H1 (cell line): Measurements from ENCODE around the gene SBF2. TPM values are rescaled to one million over a fixed set of nuclear protein-coding genes. Genes with fewer than 3 reads are reported as not detected.

Source experiments
- CTCF ChIA-PET: fragments of 300-600 bp; sonication (Branson Sonifier 250); formaldehyde crosslinking; loops from one replicate; lab custom pipeline; 2021; ENCODE audit not compliant: partially characterized antibody; lab: Charles Lee
- POLR2A ChIA-PET: fragments of 300-600 bp; sonication (Branson Sonifier 250); formaldehyde crosslinking; loops from one replicate; lab custom pipeline; 2021; ENCODE audit warnings: inconsistent platforms; ENCODE audit not compliant: partially characterized antibody; lab: Charles Lee
- DNase-seq, 2 experiments: peaks; one replicate each; pipeline versions ENCODE4 v3.0.0 to v3.0.0-alpha.2; 2010 to 2022; ENCODE audit warnings: low spot score in 2 of 2, low read depth in 1 of 2, mixed read lengths in 1 of 2
- FAIRE-seq: peaks from 2 replicates; lab custom pipeline; 2011; peaks lifted over from hg19 to GRCh38; lab: Jason Lieb, UNC
- H2AFZ ChIP-seq: 2 replicates; pipeline ENCODE4 v1.8.1; 2012; ENCODE audit warnings: low read length, inconsistent platforms
- H2AK5ac ChIP-seq: 2 replicates; pipeline ENCODE4 v1.6.1; 2013; ENCODE audit warnings: low read depth, low read length
- H2BK120ac ChIP-seq: replicated peaks from 2 replicates; pipeline ENCODE3; 2013; ENCODE audit warnings: low read depth, low read length, inconsistent platforms
- H2BK12ac ChIP-seq: 2 replicates; pipeline ENCODE4 v1.6.1; 2013; ENCODE audit warnings: low read depth, low read length
- H2BK15ac ChIP-seq: 2 replicates; pipeline ENCODE4 v1.6.1; 2013; ENCODE audit warnings: low read length
- H2BK20ac ChIP-seq: 2 replicates; pipeline ENCODE4 v1.6.1; 2013; ENCODE audit warnings: low read length
- H2BK5ac ChIP-seq: 2 replicates; pipeline ENCODE4 v1.6.1; 2013; ENCODE audit warnings: low read depth, low read length
- H3K14ac ChIP-seq: 2 replicates; pipeline ENCODE4 v1.6.1; 2013; ENCODE audit warnings: inconsistent platforms; ENCODE audit not compliant: insufficient read length
- H3K18ac ChIP-seq: 2 replicates; pipeline ENCODE4 v1.6.1; 2013; ENCODE audit warnings: low read length; ENCODE audit errors: extremely low read depth
- H3K23ac ChIP-seq: 2 replicates; pipeline ENCODE4 v1.6.1; 2013; ENCODE audit warnings: inconsistent platforms; ENCODE audit not compliant: insufficient read length
- H3K23me2 ChIP-seq: 2 replicates; pipeline ENCODE4 v1.6.1; 2013; ENCODE audit warnings: low read depth, low read length
- H3K27ac ChIP-seq: 2 replicates; pipeline ENCODE4 v1.6.1; 2011; ENCODE audit warnings: low read depth, low read length, inconsistent platforms
- H3K27me3 ChIP-seq, 4 experiments: replicated peaks in 1 of 4; 1 replicate in 1 of 4; 2 replicates in 3 of 4; pipeline versions ENCODE4 v1.6.1 to v1.8.1; 2011 to 2013; ENCODE audit warnings: low read length in 3 of 4, mild to moderate bottlenecking in 3 of 4, inconsistent platforms in 2 of 4, mixed read lengths in 2 of 4, moderate library complexity in 1 of 4; ENCODE audit not compliant: control insufficient read depth in 3 of 4, insufficient read depth in 3 of 4; ENCODE audit errors: extremely low read depth in 1 of 4
- H3K36me3 ChIP-seq, 4 experiments: 2 replicates each; pipeline versions ENCODE4 v1.6.1 to v1.8.1; 2011 to 2013; ENCODE audit warnings: mild to moderate bottlenecking in 4 of 4, low read length in 3 of 4, moderate library complexity in 2 of 4, control low read depth in 1 of 4, inconsistent platforms in 1 of 4; ENCODE audit not compliant: insufficient read depth in 4 of 4, control insufficient read depth in 2 of 4
- H3K4ac ChIP-seq: replicated peaks from 2 replicates; pipeline ENCODE3; 2013; ENCODE audit warnings: low read length, low read depth, mixed read lengths, inconsistent platforms; ENCODE audit not compliant: insufficient read length
- H3K4me1 ChIP-seq, 4 experiments: replicated peaks in 1 of 4; 1 replicate in 1 of 4; 2 replicates in 3 of 4; pipeline versions ENCODE4 v1.6.1 to v1.8.1; 2011 to 2013; ENCODE audit warnings: low read length in 3 of 4, inconsistent platforms in 2 of 4, mixed read lengths in 1 of 4; ENCODE audit not compliant: insufficient read depth in 4 of 4, control insufficient read depth in 3 of 4
- H3K4me2 ChIP-seq, 2 experiments: 2 replicates each; pipeline versions ENCODE4 v1.6.1 to v1.8.1; 2011 to 2013; ENCODE audit warnings: low read depth in 2 of 2, low read length in 2 of 2, control low read depth in 1 of 2, inconsistent platforms in 1 of 2, mild to moderate bottlenecking in 1 of 2; ENCODE audit not compliant: insufficient read depth in 1 of 2
- H3K4me3 ChIP-seq, 4 experiments: fragments of 200-600, 300-600 bp in 1 of 4; sonication (generic), shearing (Covaris generic), sonication (Bioruptor Twin) in 1 of 4; 2 replicates each; pipeline versions ENCODE4 v1.5.1 to v1.8.1; 2011 to 2016; ENCODE audit warnings: low read length in 4 of 4, low read depth in 3 of 4, control low read depth in 2 of 4, inconsistent platforms in 2 of 4, mild to moderate bottlenecking in 2 of 4, mixed read lengths in 1 of 4, moderate library complexity in 1 of 4; ENCODE audit not compliant: insufficient read depth in 2 of 4; ENCODE audit errors: extremely low read depth in 1 of 4
- H3K56ac ChIP-seq: replicated peaks from 2 replicates; pipeline ENCODE3; 2013; ENCODE audit warnings: low read depth, mild to moderate bottlenecking, mixed read lengths, low read length, inconsistent platforms; ENCODE audit not compliant: insufficient read length
- H3K79me1 ChIP-seq: 2 replicates; pipeline ENCODE4 v1.6.1; 2013; ENCODE audit warnings: low read depth, low read length, control low read depth
- H3K79me2 ChIP-seq, 2 experiments: 2 replicates each; pipeline versions ENCODE4 v1.6.1 to v1.8.1; 2012 to 2013; ENCODE audit warnings: low read length in 2 of 2, mild to moderate bottlenecking in 2 of 2, inconsistent platforms in 1 of 2; ENCODE audit not compliant: insufficient read depth in 2 of 2, control insufficient read depth in 1 of 2
- H3K9ac ChIP-seq, 4 experiments: replicated peaks in 1 of 4; 1 replicate in 1 of 4; 2 replicates in 3 of 4; pipeline versions ENCODE4 v1.6.1 to v1.8.1; 2011 to 2013; ENCODE audit warnings: low read depth in 3 of 4, low read length in 3 of 4, control low read depth in 2 of 4, mild to moderate bottlenecking in 2 of 4, moderate library complexity in 2 of 4, inconsistent platforms in 1 of 4; ENCODE audit errors: extremely low read depth in 1 of 4
- H3K9me3 ChIP-seq, 2 experiments: 2 replicates each; pipeline versions ENCODE4 v1.6.1 to v1.8.1; 2012 to 2013; ENCODE audit warnings: mild to moderate bottlenecking in 2 of 2, moderate library complexity in 2 of 2, control low read depth in 1 of 2, inconsistent platforms in 1 of 2, low read depth in 1 of 2, low read length in 1 of 2, mixed read lengths in 1 of 2; ENCODE audit not compliant: insufficient read depth in 2 of 2
- H4K20me1 ChIP-seq, 2 experiments: replicated peaks in 1 of 2; 2 replicates each; pipeline versions ENCODE3 to v1.8.1; 2011 to 2013; ENCODE audit warnings: inconsistent platforms in 2 of 2, low read length in 2 of 2, mild to moderate bottlenecking in 1 of 2; ENCODE audit not compliant: insufficient read depth in 2 of 2, control insufficient read depth in 1 of 2
- H4K5ac ChIP-seq: 2 replicates; pipeline ENCODE4 v1.6.1; 2013; ENCODE audit warnings: low read length, low read depth, mixed read lengths, inconsistent platforms; ENCODE audit not compliant: insufficient read length
- H4K8ac ChIP-seq: 2 replicates; pipeline ENCODE4 v1.8.0; 2013; ENCODE audit warnings: mild to moderate bottlenecking, moderate library complexity, low read length, inconsistent platforms; ENCODE audit not compliant: insufficient read depth; ENCODE audit errors: extremely low read depth
- H4K91ac ChIP-seq: replicated peaks from 2 replicates; pipeline ENCODE3; 2013; ENCODE audit warnings: low read length, mixed read lengths, inconsistent platforms; ENCODE audit not compliant: insufficient read length
- BCL11A ChIP-seq, 2 experiments: IDR thresholded peaks; one replicate each; pipeline ENCODE4 v1.6.1; 2011; ENCODE audit warnings: low read depth in 2 of 2, low read length in 2 of 2, mild to moderate bottlenecking in 2 of 2
- CBX5 ChIP-seq: fragments of 300-800, 300-1000 bp; sonication (generic); IDR thresholded peaks from 2 replicates; pipeline ENCODE4 v1.7.1; 2016; ENCODE audit warnings: antibody characterized with exemption, low read length, low read depth
- CBX8 ChIP-seq: fragments of 300-800, 300-1000 bp; sonication (generic); IDR thresholded peaks from 2 replicates; pipeline ENCODE4 v1.7.1; 2016; ENCODE audit warnings: low read depth, low read length, borderline replicate concordance
- CTBP2 ChIP-seq: IDR thresholded peaks from 2 replicates; pipeline ENCODE4 v1.7.0; 2011; ENCODE audit warnings: borderline replicate concordance, mild to moderate bottlenecking, moderate library complexity, mixed read lengths, low read length; ENCODE audit not compliant: insufficient read depth, insufficient read length
- EGR1 ChIP-seq: IDR thresholded peaks from 2 replicates; pipeline ENCODE4 v1.6.1; 2011; ENCODE audit warnings: low read depth, low read length, borderline replicate concordance
- HDAC2 ChIP-seq, 2 experiments: fragments of 300-600 bp in 1 of 2; sonication (generic) in 1 of 2; IDR thresholded peaks; 2 replicates each; pipeline ENCODE4 v1.6.1; 2011 to 2012; ENCODE audit warnings: low read depth in 2 of 2, low read length in 2 of 2, mild to moderate bottlenecking in 2 of 2, moderate library complexity in 2 of 2, borderline replicate concordance in 1 of 2, inconsistent platforms in 1 of 2
- NANOG ChIP-seq: IDR thresholded peaks from 2 replicates; pipeline ENCODE4 v1.6.1; 2011; ENCODE audit warnings: low read length, low read depth, mild to moderate bottlenecking, inconsistent platforms; ENCODE audit not compliant: insufficient read depth, poor library complexity, severe bottlenecking
- NRF1 ChIP-seq: IDR thresholded peaks from 2 replicates; pipeline ENCODE4 v1.6.1; 2011; ENCODE audit warnings: mild to moderate bottlenecking, low read depth, low read length, improper control_type of control experiment
- POLR2AphosphoS5 ChIP-seq: IDR thresholded peaks from 2 replicates; pipeline ENCODE4 v1.6.1; 2011; ENCODE audit warnings: low read depth, low read length
- POU5F1 ChIP-seq: IDR thresholded peaks from 2 replicates; pipeline ENCODE4 v1.6.1; 2011; ENCODE audit warnings: low read depth, mild to moderate bottlenecking, low read length, moderate library complexity
- SIRT6 ChIP-seq: IDR thresholded peaks from one replicate; pipeline ENCODE4 v1.7.1; 2012; ENCODE audit warnings: low read length, inconsistent platforms
- SP1 ChIP-seq: IDR thresholded peaks from 2 replicates; pipeline ENCODE4 v1.6.1; 2011; ENCODE audit warnings: low read depth, low read length
- TEAD4 ChIP-seq: IDR thresholded peaks from 2 replicates; pipeline ENCODE4 v1.6.1; 2012; ENCODE audit warnings: low read depth, low read length, inconsistent platforms, mixed read lengths
- ZNF274 ChIP-seq: IDR thresholded peaks from 2 replicates; pipeline ENCODE4 v1.7.0; 2012; ENCODE audit warnings: low read length, borderline replicate concordance; ENCODE audit errors: extremely low read depth
- WGBS, 2 experiments: shearing (Covaris generic) in 1 of 2; methylation state at CpG; one replicate each; pipeline versions ENCODE4 v1.1.6 to v1.1.7; 2013 to 2015; ENCODE audit warnings: low lambda C conversion rate in 2 of 2, mixed read lengths in 2 of 2, inconsistent platforms in 1 of 2, low coverage in 1 of 2, missing lambda C conversion rate in 1 of 2; ENCODE audit not compliant: insufficient replicate concordance in 2 of 2, insufficient coverage in 1 of 2, insufficient read length in 1 of 2; ENCODE audit errors: extremely low coverage in 1 of 2, missing lambda C conversion rate in 1 of 2; 5-methylcytosine and 5-hydroxymethylcytosine counted together
- polyA plus RNA-seq, 7 experiments: library from polyadenylated mRNA; depleted of rRNA in 3 of 7; stranded (reverse) in 5 of 7; unstranded in 2 of 7; fragments of >200 nt in 5 of 7; fragments of 200-250 nt in 2 of 7; gene quantifications; 1 replicate in 5 of 7; 2 replicates in 1 of 7; 4 replicates in 1 of 7; pipeline versions ENCODE4 v1.2.1 to v1.2.3, GENCODE V29; 2011 to 2013; ENCODE audit warnings: missing spikeins in 2 of 7, mixed read lengths in 2 of 7
- total RNA-seq: library from RNA; stranded (reverse); fragmentation: NEBNext Ultra II Directional; extraction: Animal tissue kit (Norgen Biotek cat#: 25700); gene quantifications from 2 replicates; pipeline ENCODE4 v1.2.1, GENCODE V29; 2021

The SBF2 gene
- total and polyA plus RNA-seq, 2 of the 8 experiments (the other 6 are each of a cell fraction or from before 2014, with no cell fraction given), result 36.7 to 50.5 TPM

- Histone ChIP-seq H4K8ac (no peak overlapping the region), H2BK5ac (no peak overlapping the region), H3K4ac (no peak overlapping the region), H4K5ac (no peak overlapping the region), H2BK120ac (no peak overlapping the region), H3K14ac (no peak overlapping the region), H3K23ac (no peak overlapping the region), H3K18ac (no peak overlapping the region), H3K9ac (no peak overlapping the region), H3K79me1 (no peaks in the 10 kb centered on the region), H4K91ac (no peak overlapping the region), H2BK12ac (no peak overlapping the region), H2BK15ac (no peak overlapping the region), H3K4me2 (no peak overlapping the region), H3K9me3 (no peaks in the 10 kb centered on the region), H2AK5ac (no peak overlapping the region), H4K20me1 (no peaks in the 10 kb centered on the region), H3K56ac (no peak overlapping the region), H3K27ac (no peak overlapping the region), H2AFZ (no peak overlapping the region), H3K4me3 (no peak overlapping the region), H3K79me2 (no peaks in the 10 kb centered on the region), H3K23me2 (no peaks in the 10 kb centered on the region), H3K36me3 (no peaks in the 10 kb centered on the region)
- CTCF ChIA-PET, result interaction anchor here (0.6 to 1.8 kb wide), 2 partner anchors 25 to 58 kb away, joined by 3 to 4 read pairs; no protein-coding TSS in a partner anchor
- no peak for FAIRE-seq
- POLR2A ChIA-PET, result no interaction called here
- 92% methylated on average over 2 of the region's 2 CpGs; no CpG with 5 or more reads in 1 of the 2 experiments for WGBS, 2 experiments
- DNase-seq, result no peak
- no peak for TF ChIP-seq BCL11A (IDR thresholded peaks at IDR 0.05; ENCODE audit: low read depth in 2 of 2, low read length in 2 of 2)
- no peak for TF ChIP-seq POLR2AphosphoS5
- TF ChIP-seq CBX5, result no peak
- no peak for TF ChIP-seq SP1
- no peak for TF ChIP-seq CTBP2
- no peak for TF ChIP-seq EGR1
- no peak for TF ChIP-seq POU5F1
- no peak for TF ChIP-seq TEAD4
- TF ChIP-seq NRF1, result no peak
- TF ChIP-seq NANOG, result no peak
- no peak for TF ChIP-seq HDAC2 (IDR thresholded peaks at IDR 0.05; ENCODE audit: borderline replicate concordance in 1 of 2, low read depth in 2 of 2, low read length in 2 of 2)
- TF ChIP-seq SIRT6, result no peak
- TF ChIP-seq ZNF274, result no peak
- TF ChIP-seq CBX8, result no peak
- TF ChIP-seq, all 59 proteins: peak for 0
- no peak overlapping the region for H2BK20ac ChIP-seq
- H3K4me1 ChIP-seq, result peaks cover 0 to 4% (median 1%) of the 10 kb centered on the region in 4 experiments; a peak in 1 of 7 replicates
- H3K27me3 ChIP-seq, result no peaks in the 10 kb centered on the region
Measured at GRCh38 chr11:9887472-9887871, 406.5 kb downstream of the SBF2 start.
